VCaP (cell line): ENCODE results near the gene PASK.

Experiments
- H3K27ac ChIP-seq: fragments of 450-650 bp; 2 replicates; pipeline ENCODE4 v1.5.1; 2017
- TF ChIP-seq, protein P1 (sequence below): fragments of 450-650 bp; conservative IDR thresholded peaks from 2 replicates; pipeline ENCODE4 v1.5.1; 2017; ENCODE audit warnings: mild to moderate bottlenecking, moderate library complexity

The PASK gene

DNA sequence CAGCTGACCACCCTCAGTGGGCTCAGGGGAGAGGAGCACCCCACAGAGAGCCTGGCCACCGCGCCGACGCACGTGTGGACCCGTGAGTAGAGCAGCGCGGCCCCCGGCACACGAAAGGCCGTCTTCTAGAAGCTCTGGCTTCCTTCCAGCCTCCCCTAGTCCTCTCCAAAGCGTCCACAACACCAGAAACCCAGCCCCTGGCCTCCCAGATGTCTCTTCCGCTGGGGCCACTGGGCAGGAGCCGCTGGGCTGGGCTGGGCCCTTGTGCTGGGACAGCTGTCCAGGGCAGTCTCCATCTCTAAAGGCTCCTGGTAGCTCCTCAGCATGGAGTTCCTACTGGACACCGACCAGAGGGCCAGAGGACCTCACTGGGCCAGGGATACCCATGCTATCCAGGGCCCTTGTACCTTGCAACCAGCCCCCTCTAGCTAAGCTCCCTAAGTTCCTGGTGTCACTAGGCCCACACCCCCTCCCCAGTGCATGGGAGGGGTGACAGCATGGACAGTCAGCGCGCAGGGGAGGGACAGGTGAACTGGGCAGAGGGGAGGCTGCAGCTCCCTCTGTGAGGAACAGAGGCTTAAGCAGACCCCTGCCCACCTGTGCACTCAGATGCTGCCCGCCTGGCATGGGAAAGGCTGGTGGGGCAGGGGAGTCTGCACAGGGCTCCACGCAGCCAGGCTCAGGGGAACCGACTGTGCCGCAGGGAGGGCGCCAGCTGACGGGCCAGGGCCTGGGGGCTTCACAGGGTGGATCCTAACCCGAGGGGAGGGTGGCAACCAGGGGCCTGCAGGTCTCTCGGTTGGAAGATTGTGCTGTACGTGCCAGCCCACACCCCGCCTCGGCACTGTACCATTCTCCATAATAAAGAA, 80.1 kb downstream of the PASK start:
- no peak overlapping the region for H3K27ac ChIP-seq
- TF ChIP-seq, protein P1, sequence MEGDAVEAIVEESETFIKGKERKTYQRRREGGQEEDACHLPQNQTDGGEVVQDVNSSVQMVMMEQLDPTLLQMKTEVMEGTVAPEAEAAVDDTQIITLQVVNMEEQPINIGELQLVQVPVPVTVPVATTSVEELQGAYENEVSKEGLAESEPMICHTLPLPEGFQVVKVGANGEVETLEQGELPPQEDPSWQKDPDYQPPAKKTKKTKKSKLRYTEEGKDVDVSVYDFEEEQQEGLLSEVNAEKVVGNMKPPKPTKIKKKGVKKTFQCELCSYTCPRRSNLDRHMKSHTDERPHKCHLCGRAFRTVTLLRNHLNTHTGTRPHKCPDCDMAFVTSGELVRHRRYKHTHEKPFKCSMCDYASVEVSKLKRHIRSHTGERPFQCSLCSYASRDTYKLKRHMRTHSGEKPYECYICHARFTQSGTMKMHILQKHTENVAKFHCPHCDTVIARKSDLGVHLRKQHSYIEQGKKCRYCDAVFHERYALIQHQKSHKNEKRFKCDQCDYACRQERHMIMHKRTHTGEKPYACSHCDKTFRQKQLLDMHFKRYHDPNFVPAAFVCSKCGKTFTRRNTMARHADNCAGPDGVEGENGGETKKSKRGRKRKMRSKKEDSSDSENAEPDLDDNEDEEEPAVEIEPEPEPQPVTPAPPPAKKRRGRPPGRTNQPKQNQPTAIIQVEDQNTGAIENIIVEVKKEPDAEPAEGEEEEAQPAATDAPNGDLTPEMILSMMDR, result no peak

DNA sequence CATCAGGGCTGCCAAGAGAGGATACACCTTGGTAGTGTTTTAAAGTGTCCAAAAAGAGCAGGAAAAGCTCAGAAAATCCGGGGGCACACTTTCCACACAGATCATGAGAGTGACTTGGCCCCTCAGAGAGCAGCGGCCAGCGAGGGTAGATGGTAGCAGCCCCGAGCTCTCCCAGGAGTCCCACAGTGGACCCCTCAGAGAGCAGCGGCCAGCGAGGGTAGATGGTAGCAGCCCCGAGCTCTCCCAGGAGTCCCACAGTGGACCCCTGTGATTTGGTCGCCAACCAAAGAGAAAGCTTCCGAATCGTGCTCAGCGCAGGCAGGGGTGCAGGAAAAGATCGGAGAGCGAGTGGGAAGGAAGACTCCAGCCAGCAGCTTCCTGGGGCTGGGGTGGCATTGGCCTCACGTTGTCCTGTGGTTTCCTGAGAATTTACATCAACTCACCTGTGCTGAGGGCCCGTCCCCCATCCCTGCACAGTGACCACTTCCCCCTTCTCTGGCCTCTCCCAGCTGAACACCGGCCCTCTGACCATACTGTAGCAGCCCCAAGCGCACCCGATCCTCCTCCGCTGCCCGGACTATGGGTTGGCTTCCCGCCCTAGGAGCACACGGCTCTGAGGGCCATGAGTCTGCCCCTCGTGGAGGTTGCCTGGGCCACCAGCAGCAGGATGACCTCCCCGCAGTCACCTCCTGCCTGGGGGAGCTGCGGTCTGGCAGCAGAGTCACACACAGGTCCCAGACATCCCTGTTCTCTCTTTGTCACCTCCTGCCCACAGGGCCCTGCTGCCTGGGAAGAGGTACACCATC, 80.9 kb downstream of the PASK start:
- H3K27ac ChIP-seq, result no peak overlapping the region
- TF ChIP-seq, protein P1, result no peak

DNA sequence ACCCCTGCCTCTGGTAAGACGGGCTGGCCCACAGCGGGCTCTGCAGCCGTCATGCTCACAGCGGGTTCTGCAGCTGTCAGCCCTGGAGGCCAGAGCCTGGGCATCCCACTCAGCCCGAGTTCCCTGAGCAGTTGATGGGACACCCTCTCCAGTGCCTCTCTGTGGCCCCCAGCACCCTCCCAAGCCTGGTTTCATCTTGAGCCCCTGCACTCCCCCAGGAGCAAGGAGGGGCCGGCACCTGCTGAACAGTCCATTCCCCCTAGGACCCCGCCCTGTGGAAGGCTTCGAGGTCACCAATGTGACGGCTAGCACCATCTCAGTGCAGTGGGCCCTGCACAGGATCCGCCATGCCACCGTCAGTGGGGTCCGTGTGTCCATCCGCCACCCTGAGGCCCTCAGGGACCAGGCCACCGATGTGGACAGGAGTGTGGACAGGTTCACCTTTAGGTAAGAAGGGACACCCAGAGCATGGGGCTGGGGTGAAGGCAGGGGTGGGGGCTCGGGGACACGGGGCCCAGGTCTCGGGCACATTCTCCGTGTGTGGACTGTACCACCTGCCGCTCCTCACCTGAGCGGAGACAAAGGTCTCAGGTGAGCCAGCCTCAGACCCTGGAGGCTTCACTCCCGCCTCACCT, 81.7 kb downstream of the PASK start:
- TF ChIP-seq, protein P1, result no peak
- no peak overlapping the region for H3K27ac ChIP-seq

DNA sequence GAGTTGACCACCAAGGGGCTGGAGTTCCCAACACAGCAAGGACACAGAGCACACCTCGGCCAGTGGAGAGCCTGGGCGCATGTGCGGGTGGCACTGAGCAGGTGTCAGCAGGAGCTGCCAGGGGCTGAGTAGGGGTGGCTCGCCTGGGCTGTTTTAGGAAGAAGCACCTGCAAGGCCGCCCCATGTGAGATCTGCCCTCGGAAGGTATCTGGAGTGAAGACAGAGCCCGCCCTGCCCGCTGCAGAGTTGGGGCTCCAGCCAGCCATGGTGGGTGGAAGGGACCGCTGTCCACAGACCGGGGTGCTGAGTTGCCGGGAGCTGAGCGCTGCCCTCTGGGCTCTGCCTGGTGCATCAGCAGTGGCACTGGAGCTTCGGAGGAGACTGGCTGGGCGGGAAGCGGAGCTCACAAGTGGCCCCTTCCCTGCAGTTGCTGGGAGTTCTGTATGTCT, 82.4 kb downstream of the PASK start:
- TF ChIP-seq, protein P1, result no peak

DNA sequence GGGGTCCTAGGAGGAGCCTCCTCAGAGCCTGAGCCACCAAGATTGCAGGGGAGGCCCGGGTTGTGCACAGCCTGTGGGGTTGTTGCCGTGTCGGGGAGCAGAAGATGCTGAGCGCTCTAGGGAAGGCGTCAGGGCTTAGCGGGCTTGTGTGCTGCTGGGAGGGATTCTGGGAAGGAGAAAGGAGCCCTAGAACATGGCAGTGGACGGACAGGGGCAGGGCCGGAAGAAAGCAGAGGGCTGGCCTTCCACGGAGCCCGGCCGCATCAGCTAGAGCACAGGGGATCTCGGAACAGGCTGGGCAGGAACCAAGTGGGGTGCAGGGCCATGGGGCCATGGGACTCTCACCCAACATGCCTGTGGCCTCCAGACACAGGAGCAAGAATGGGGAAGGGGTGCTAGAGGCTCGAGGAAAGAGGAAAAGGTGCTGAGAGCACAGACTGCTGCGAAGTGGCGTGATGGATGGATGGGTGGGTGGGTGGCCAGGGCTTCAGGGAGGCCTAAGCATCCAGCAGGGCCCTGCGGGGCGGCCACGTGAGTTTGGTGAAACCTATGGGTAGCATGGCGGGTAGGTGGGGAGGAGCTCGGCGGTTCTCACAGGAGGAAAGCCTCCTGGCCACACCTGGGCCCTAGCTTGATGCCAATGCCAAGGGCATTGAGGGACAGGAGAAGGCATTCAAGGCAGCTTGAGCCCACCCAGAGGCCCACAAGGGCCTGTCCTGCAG, 82.9 kb downstream of the PASK start:
- TF ChIP-seq, protein P1, result no peak
- H3K27ac ChIP-seq, result no peak overlapping the region

More for the DNA sequence above, 82.4 kb downstream of the PASK start:
- H3K27ac ChIP-seq, result no peak overlapping the region

DNA sequence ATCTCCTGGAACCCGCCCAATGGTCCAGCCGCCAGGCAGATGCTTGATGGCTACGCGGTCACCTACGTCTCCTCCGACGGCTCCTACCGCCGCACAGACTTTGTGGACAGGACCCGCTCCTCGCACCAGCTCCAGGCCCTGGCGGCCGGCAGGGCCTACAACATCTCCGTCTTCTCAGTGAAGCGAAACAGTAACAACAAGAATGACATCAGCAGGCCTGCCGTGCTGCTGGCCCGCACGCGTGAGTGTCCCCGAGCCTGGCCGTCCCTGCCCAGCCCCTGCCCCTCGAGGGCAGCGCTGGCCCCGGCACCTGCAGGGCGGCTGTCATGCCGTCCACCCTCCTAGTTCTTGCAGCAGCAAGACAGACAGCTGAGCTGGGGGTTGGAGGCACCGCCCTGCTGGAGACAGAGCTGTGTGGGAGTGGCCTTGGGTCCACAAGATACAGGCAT, 83.9 kb downstream of the PASK start:
- TF ChIP-seq, protein P1, result no peak
- H3K27ac ChIP-seq, result no peak overlapping the region
